K562 (cell line): ENCODE measurements around the gene BOLA3. TPM values are rescaled to one million over a fixed set of nuclear protein-coding genes. Genes with fewer than 3 reads are reported as not detected.

Experiments used
- BRCA1 ChIP-seq, 2 experiments: fragments of 450-650 bp in 1 of 2; sonication (generic) in 1 of 2; formaldehyde crosslinking in 1 of 2; IDR thresholded peaks; 2 replicates each; pipeline versions ENCODE4 v1.5.0 to v1.6.1; 2017 to 2020; ENCODE audit warnings: mild to moderate bottlenecking in 1 of 2, missing genetic modification reagents in 1 of 2
- CBFB ChIP-seq: sonication (generic); formaldehyde crosslinking; IDR thresholded peaks from 2 replicates; pipeline ENCODE4 v1.4.0; 2020; ENCODE audit warnings: mild to moderate bottlenecking, missing genetic modification reagents
- CSDE1 ChIP-seq, 2 experiments: fragments of 450-650 bp; IDR thresholded peaks; 2 replicates each; pipeline ENCODE4 v1.6.1; 2016; ENCODE audit warnings: mild to moderate bottlenecking in 1 of 2
- HCFC1 ChIP-seq: IDR thresholded peaks from 2 replicates; pipeline ENCODE4 v1.6.1; 2012; ENCODE audit warnings: low read depth, low read length, improper control_type of control experiment
- HDAC1 ChIP-seq, 2 experiments: fragments of 450-650 bp; IDR thresholded peaks; 2 replicates each; pipeline ENCODE4 v1.6.1; 2016 to 2017; ENCODE audit warnings: inconsistent platforms in 1 of 2, mild to moderate bottlenecking in 1 of 2, moderate library complexity in 1 of 2
- HDAC2 ChIP-seq: fragments of 450-650 bp; IDR thresholded peaks from 2 replicates; pipeline ENCODE4 v1.6.1; 2016; ENCODE audit warnings: mild to moderate bottlenecking
- MTA2 ChIP-seq: fragments of 450-650 bp; IDR thresholded peaks from 2 replicates; pipeline ENCODE4 v1.6.1; 2016; ENCODE audit warnings: low read depth
- NFIX ChIP-seq: fragments of 250-450 bp; sonication (Bioruptor Pico); IDR thresholded peaks from 2 replicates; pipeline ENCODE4 v1.4.0; 2020; ENCODE audit warnings: low read depth, mild to moderate bottlenecking, moderate library complexity
- PCBP1 ChIP-seq: fragments of 200-400 bp; formaldehyde crosslinking; IDR thresholded peaks from 2 replicates; pipeline ENCODE4 v1.6.1; 2018; ENCODE audit warnings: mild to moderate bottlenecking, low read depth, low read length; ENCODE audit not compliant: poor library complexity, severe bottlenecking
- POLR2AphosphoS5 ChIP-seq: IDR thresholded peaks from 2 replicates; pipeline ENCODE4 v1.6.1; 2011; ENCODE audit warnings: mild to moderate bottlenecking, low read depth, low read length, moderate library complexity; ENCODE audit not compliant: control insufficient read depth, insufficient read depth
- PYGO2 ChIP-seq: fragments of 450-650 bp; IDR thresholded peaks from 2 replicates; pipeline ENCODE4 v1.6.1; 2016; ENCODE audit warnings: mild to moderate bottlenecking, missing genetic modification characterization, moderate library complexity, missing compliant biosample characterization
- RBM34 ChIP-seq: fragments of 200-400 bp; formaldehyde crosslinking; IDR thresholded peaks from 2 replicates; pipeline ENCODE4 v1.6.1; 2018; ENCODE audit warnings: low read length, borderline replicate concordance; ENCODE audit not compliant: insufficient read depth
- RFX5 ChIP-seq: IDR thresholded peaks from 2 replicates; pipeline ENCODE4 v1.6.1; 2011; ENCODE audit warnings: low read depth, mild to moderate bottlenecking, improper control_type of control experiment, low read length
- TCF3 ChIP-seq: sonication (generic); formaldehyde crosslinking; IDR thresholded peaks from 2 replicates; pipeline ENCODE4 v1.4.0; 2020; ENCODE audit warnings: mild to moderate bottlenecking, missing genetic modification reagents
- TEAD1 ChIP-seq, 2 experiments: fragments of 450-650 bp in 1 of 2; sonication (generic) in 1 of 2; formaldehyde crosslinking; IDR thresholded peaks; 2 replicates each; pipeline versions ENCODE4 v1.4.0 to v1.8.0; 2020 to 2022; ENCODE audit warnings: mild to moderate bottlenecking in 2 of 2, missing genetic modification reagents in 1 of 2
- TSC22D4 ChIP-seq: fragments of 450-650 bp; IDR thresholded peaks from 2 replicates; pipeline ENCODE4 v1.6.1; 2016; ENCODE audit warnings: missing genetic modification characterization, missing biosample characterization, control low read depth
- XRCC4 ChIP-seq: IDR thresholded peaks from one replicate; pipeline ENCODE4 v1.6.1; 2011; ENCODE audit not compliant: insufficient read depth, insufficient read length; ENCODE audit errors: extremely low read depth
- ZBTB8A ChIP-seq: fragments of 450-650 bp; IDR thresholded peaks from 2 replicates; pipeline ENCODE4 v1.6.1; 2018; ENCODE audit warnings: mild to moderate bottlenecking, moderate library complexity; ENCODE audit not compliant: partially characterized antibody
- ZC3H11A ChIP-seq: IDR thresholded peaks from 2 replicates; pipeline ENCODE4 v1.6.1; 2012; ENCODE audit warnings: low read depth, low read length, improper control_type of control experiment
- ZC3H4 ChIP-seq: sonication (generic); formaldehyde crosslinking; IDR thresholded peaks from 2 replicates; pipeline ENCODE4 v1.9.0; 2021; ENCODE audit warnings: missing genetic modification reagents, borderline replicate concordance
- ZFP30 ChIP-seq: fragments of 250-450 bp; sonication (Bioruptor Pico); IDR thresholded peaks from 2 replicates; pipeline ENCODE4 v1.8.0; 2022; ENCODE audit warnings: moderate library complexity, mild to moderate bottlenecking, inconsistent platforms, borderline replicate concordance
- ZKSCAN8 ChIP-seq: fragments of 200-800 bp; sonication (Bioruptor generic); IDR thresholded peaks from 2 replicates; pipeline ENCODE4 v1.6.1; 2016; ENCODE audit warnings: missing genetic modification characterization, missing compliant biosample characterization
- ZNF175 ChIP-seq: fragments of 200-800 bp; sonication (Bioruptor generic); IDR thresholded peaks from 2 replicates; pipeline ENCODE4 v1.6.1; 2016; ENCODE audit warnings: low read depth, mild to moderate bottlenecking, missing genetic modification characterization, missing compliant biosample characterization
- polyA plus RNA-seq, 8 experiments: library from polyadenylated mRNA; depleted of rRNA in 4 of 8; stranded (reverse) in 5 of 8; unstranded in 3 of 8; fragments of >200 nt; fragmentation: Nextera tagmentation in 2 of 8; fragmentation: Illumina TruSeq in 1 of 8; extraction: Ambion mirVana in 2 of 8; extraction: Trizol in 1 of 8; gene quantifications; 2 replicates each; pipeline versions ENCODE4 v1.2.1 to v1.2.3, GENCODE V29; 2011 to 2014; ENCODE audit warnings: inconsistent platforms in 1 of 8, missing spikeins in 1 of 8
- total RNA-seq, 7 experiments: library from RNA; depleted of rRNA in 6 of 7; stranded (reverse); fragments of >200 nt in 6 of 7; fragmentation: Illumina TruSeq in 2 of 7; extraction: Trizol in 2 of 7; gene quantifications; 2 replicates each; pipeline versions ENCODE4 v1.2.1 to v1.2.3, GENCODE V29; 2011 to 2021; ENCODE audit warnings: low replicate concordance in 1 of 7
- TF ChIP-seq, protein P1 (sequence below): fragments of 250-450 bp; sonication (Bioruptor Pico); IDR thresholded peaks from 2 replicates; pipeline ENCODE4 v1.5.1; 2021; ENCODE audit warnings: mild to moderate bottlenecking
- TF ChIP-seq, protein P2 (sequence below): conservative IDR thresholded peaks from 2 replicates; pipeline ENCODE4 v1.6.1; 2011; ENCODE audit warnings: low read depth, mild to moderate bottlenecking, low read length; ENCODE audit not compliant: control insufficient read depth

BOLA3 gene
- total and polyA plus RNA-seq, 9 of the 15 experiments (the other 6 are each of a cell fraction or from before 2014, with no cell fraction given) = 149 to 619 (median 255) TPM

DNA sequence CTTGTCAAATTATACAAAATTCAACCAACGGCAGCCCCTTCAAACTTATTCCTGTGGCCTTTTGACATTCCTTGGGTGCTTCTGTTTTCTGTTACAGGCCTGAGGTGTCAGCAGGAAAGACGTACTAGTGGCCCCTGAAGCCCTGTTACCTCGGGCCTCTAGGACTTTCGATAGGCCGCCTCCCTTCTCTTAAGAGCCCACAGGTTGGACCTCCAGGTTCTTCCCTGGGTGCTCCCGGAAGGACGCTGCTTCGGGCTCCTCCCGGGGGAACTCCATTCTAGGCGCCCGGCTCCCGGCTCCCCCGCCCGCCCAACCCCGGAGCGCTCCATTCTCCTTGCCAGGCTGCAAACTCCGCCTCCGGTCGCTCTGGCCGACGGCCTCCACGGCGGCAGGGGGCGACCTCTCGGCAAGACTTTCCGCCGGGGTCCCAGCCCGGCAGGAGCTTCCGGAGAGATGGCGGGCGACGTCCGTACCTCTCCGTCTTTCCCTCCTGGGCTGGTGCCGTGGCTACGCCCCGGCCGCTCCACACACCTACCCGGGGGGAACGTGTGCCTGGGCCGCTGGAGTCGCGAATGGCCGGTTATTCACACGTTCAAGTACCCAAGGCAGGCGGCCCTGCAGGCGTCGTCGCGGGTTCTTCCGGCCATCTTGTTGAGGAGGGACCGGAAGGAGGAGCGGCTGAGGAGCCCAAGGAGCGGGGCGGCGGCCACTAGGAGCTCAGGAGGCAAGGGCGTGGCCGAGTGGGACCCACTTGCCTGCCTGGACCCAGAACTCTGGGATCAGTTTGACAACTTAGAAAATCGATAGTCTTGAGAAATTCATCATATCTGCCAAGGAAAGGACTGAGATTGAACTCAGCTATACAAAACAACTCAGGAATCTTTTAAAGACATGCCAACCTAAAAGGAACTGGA lies 27.5 kb downstream of the BOLA3 start (continued):
- TF ChIP-seq PYGO2 (tag) (no peak), HDAC2 (peak; percentile 78; the same call in 1 of the 2 replicates), MTA2 (no peak), CSDE1 (IDR thresholded peaks at IDR 0.05) (no peak), PCBP1 (peak; percentile 59), ZKSCAN8 (CRISPR knock-in tag) (peak; percentile 74), POLR2AphosphoS5 (peak; percentile 62; the same call in 1 of the 2 replicates), XRCC4 (no peak), HCFC1 (peak; percentile 79), CBFB (CRISPR knock-in tag) (no peak), RFX5 (no peak), TEAD1 (CRISPR knock-in tag; IDR thresholded peaks at IDR 0.05) (peak in 1 of 2 experiments; percentile 54; a peak in 1 of 4 replicates), NFIX (CRISPR knock-in tag) (no peak), ZC3H11A (no peak), ZC3H4 (no peak), TCF3 (no peak), BRCA1 (IDR thresholded peaks at IDR 0.05) (no peak), BRCA1 (CRISPR knock-in tag; IDR thresholded peaks at IDR 0.05) (no peak), ZBTB8A (no peak), HDAC1 (IDR thresholded peaks at IDR 0.05) (no peak), ZFP30 (no peak), RBM34 (no peak), ZNF175 (CRISPR knock-in tag) (0 out of 2 replicates have a peak, but pooled peaks have one; percentile 63), TSC22D4 (no peak)
- TF ChIP-seq, protein P1, sequence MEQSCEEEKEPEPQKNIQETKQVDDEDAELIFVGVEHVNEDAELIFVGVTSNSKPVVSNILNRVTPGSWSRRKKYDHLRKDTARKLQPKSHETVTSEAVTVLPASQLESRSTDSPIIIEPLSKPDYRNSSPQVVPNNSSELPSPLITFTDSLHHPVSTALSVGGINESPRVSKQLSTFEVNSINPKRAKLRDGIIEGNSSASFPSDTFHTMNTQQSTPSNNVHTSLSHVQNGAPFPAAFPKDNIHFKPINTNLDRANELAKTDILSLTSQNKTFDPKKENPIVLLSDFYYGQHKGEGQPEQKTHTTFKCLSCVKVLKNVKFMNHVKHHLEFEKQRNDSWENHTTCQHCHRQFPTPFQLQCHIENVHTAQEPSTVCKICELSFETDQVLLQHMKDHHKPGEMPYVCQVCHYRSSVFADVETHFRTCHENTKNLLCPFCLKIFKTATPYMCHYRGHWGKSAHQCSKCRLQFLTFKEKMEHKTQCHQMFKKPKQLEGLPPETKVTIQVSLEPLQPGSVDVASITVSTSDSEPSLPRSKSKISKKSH (CRISPR knock-in tag) = no peak
- TF ChIP-seq, protein P2, sequence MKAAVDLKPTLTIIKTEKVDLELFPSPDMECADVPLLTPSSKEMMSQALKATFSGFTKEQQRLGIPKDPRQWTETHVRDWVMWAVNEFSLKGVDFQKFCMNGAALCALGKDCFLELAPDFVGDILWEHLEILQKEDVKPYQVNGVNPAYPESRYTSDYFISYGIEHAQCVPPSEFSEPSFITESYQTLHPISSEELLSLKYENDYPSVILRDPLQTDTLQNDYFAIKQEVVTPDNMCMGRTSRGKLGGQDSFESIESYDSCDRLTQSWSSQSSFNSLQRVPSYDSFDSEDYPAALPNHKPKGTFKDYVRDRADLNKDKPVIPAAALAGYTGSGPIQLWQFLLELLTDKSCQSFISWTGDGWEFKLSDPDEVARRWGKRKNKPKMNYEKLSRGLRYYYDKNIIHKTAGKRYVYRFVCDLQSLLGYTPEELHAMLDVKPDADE = no peak
